ENCODE data around the gene CATSPERB.

DNA sequence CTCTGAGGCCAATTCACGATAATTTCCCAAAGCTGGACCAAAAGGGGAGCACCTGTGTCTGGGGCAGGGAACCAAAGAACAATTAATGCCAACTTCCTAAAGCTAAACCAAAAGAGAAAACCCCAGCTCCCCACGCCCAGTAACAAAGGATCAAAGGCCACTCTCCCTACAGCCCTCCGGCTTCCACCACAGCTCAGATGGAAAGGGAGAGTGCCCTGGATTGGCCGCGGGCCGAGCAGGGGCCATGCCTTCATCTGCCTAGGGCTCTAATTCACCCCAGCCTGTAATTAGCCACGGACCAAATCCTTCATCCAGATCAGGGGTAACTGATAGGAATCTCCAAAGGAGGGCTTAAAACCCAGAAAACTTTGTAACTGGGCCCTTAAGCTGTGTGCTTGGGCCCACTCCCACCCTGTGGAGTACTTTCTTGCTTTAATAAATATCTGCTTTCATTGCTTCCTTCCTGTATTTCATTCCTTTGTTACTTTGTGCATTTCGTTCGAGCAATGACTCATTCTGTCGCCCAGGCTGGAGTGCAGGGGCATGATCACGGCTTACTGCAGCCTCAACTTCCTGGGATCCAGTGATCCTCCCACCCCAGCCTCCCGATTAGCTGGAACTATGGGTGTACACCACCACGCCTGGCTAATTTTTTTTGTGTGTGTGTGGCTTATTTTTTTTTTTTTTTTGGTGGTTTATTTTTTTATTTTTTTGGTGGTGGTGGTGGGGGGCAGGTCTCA, 156.2 kb downstream of the CATSPERB start:
- TF ChIP-seq, protein P1, sequence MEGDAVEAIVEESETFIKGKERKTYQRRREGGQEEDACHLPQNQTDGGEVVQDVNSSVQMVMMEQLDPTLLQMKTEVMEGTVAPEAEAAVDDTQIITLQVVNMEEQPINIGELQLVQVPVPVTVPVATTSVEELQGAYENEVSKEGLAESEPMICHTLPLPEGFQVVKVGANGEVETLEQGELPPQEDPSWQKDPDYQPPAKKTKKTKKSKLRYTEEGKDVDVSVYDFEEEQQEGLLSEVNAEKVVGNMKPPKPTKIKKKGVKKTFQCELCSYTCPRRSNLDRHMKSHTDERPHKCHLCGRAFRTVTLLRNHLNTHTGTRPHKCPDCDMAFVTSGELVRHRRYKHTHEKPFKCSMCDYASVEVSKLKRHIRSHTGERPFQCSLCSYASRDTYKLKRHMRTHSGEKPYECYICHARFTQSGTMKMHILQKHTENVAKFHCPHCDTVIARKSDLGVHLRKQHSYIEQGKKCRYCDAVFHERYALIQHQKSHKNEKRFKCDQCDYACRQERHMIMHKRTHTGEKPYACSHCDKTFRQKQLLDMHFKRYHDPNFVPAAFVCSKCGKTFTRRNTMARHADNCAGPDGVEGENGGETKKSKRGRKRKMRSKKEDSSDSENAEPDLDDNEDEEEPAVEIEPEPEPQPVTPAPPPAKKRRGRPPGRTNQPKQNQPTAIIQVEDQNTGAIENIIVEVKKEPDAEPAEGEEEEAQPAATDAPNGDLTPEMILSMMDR (IDR thresholded peaks at IDR 0.05; ENCODE audit: borderline replicate concordance, extremely low read depth, low read length, poor library complexity, severe bottlenecking) = no peak
- TF ChIP-seq EZH2 (IDR thresholded peaks at IDR 0.05; ENCODE audit: borderline replicate concordance, low read depth, low read length, severe bottlenecking) = no peak
